NCI-H1694 (cell line): ENCODE measurements around the gene OAS2.
"Not testable (repeated sequence)": the region's sequence is repeated elsewhere in the genome, so short reads cannot be mapped to it uniquely, and the experiment has no call there.

Experiments
- DNase-seq: peaks from one replicate; lab custom pipeline; 2025; lab: John Stamatoyannopoulos, UW

OAS2 gene

GRCh38 chr12:112985642-112986290 is 7.4 kb downstream of the OAS2 start:
- no peak for DNase-seq

- DNase-seq, result no peak
Measured at GRCh38 chr12:112986291-112986800, 8.0 kb downstream of the OAS2 start.

- DNase-seq, result no peak
Measured at GRCh38 chr12:112987561-112987960, 9.2 kb downstream of the OAS2 start.

GRCh38 chr12:112988224-112988623 is 9.9 kb downstream of the OAS2 start:
- no peak for DNase-seq

- DNase-seq, result not testable (repeated sequence)
Measured at GRCh38 chr12:112988823-112989385, 10.6 kb downstream of the OAS2 start.

GRCh38 chr12:112989806-112990205 is 11.5 kb downstream of the OAS2 start:
- DNase-seq, result no peak

GRCh38 chr12:112992541-112993398 is 14.5 kb downstream of the OAS2 start:
- DNase-seq, result peak; percentile 67

GRCh38 chr12:112995008-112995407 is 16.7 kb downstream of the OAS2 start:
- DNase-seq, result no peak

- DNase-seq, result no peak
Measured at GRCh38 chr12:112996501-112996900, 18.2 kb downstream of the OAS2 start.

GRCh38 chr12:112997506-112997905 is 19.2 kb downstream of the OAS2 start:
- DNase-seq, result no peak

- no peak for DNase-seq
Measured at GRCh38 chr12:112998987-112999767, 20.9 kb downstream of the OAS2 start.

- no peak for DNase-seq
Measured at GRCh38 chr12:113000433-113000832, 22.1 kb downstream of the OAS2 start.

- DNase-seq, result no peak
Measured at GRCh38 chr12:113002155-113002554, 23.8 kb downstream of the OAS2 start.

GRCh38 chr12:113002676-113003075 is 24.4 kb downstream of the OAS2 start:
- DNase-seq, result no peak

- DNase-seq, result no peak
Measured at GRCh38 chr12:113003636-113004035, 25.3 kb downstream of the OAS2 start.

GRCh38 chr12:113005762-113006161 is 27.4 kb downstream of the OAS2 start:
- no peak for DNase-seq

- no peak for DNase-seq
Measured at GRCh38 chr12:113006206-113006605, 27.9 kb downstream of the OAS2 start.

GRCh38 chr12:113006641-113007040 is 28.3 kb downstream of the OAS2 start:
- DNase-seq, result no peak

GRCh38 chr12:113007166-113007565 is 28.8 kb downstream of the OAS2 start:
- no peak for DNase-seq

GRCh38 chr12:113010701-113011100 is 32.4 kb downstream of the OAS2 start:
- no peak for DNase-seq

GRCh38 chr12:113014565-113014964 is 36.2 kb downstream of the OAS2 start:
- DNase-seq, result no peak

GRCh38 chr12:113016796-113017195 is 38.5 kb downstream of the OAS2 start:
- DNase-seq, result no peak
